HG03175 (cell line): Measurements from ENCODE around the gene PSG11.
"Not testable (repeated sequence)": the region's sequence is repeated elsewhere in the genome, so short reads cannot be mapped to it uniquely, and the experiment has no call there.

ENCODE experiments used
- ATAC-seq: cut with Tn5 transposase; IDR thresholded peaks from one replicate; pipeline ENCODE4 v1.9.1; 2021; ENCODE audit warnings: mild to moderate bottlenecking, moderate library complexity; ENCODE audit not compliant: unreplicated experiment

Gene PSG11

DNA sequence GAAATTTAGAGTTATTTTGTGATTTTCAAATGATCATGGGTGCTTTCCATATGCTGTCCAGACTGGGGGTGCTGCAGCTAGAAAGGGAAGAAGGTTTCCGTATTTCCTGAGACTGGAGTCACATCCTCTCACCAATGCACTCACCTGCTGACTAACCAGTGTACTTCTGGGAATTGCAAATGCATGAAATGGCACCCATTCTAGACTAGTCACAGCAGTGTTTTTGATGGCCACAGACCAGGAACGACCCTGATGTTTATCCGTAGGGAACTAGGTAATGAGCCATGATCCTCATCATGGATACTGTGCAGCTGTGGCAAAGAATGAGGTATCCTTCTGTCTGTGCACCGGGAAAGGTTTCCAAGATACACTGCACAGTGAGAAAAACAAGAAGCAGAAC, 37.1 kb downstream of the PSG11 start:
- not testable (repeated sequence) for ATAC-seq

DNA sequence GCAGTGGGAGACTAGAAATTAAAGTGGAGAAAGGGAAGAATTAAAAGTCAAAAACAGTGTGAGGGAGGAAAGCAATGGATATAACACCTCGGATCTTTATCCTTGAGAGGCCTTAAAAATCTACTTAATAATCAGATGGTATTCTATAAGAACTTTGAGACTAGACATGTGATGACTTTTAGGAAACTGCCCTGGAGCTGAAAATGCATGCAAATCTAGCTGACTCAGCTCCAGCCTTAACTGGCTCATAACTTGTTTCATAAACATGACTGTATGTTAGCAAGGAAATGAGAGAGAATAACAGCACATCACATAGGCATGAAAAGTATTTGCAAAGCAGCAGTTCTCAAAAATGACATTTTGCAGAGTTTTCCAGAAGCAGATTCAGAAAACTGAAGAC, 38.1 kb downstream of the PSG11 start:
- not testable (repeated sequence) for ATAC-seq

DNA sequence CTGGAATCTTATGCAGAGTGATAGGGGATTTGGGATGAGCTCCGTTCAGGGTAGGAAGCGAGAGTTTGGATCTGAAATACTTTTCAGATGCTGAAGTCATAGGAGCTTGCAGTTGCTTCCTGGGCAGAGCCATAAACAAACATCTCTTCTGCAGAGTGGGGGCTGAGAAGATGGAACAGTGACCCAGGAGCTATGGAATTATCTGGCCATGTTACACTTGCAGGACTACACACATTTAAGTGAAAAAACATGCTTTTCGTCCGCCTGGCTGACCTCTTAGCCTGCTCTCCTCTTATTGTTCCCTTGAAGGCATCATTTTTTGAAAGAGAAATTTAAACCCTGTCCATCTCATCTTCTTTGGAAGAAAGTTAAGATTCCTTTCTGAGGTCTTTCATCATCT, 40.7 kb downstream of the PSG11 start:
- ATAC-seq, result no peak

DNA sequence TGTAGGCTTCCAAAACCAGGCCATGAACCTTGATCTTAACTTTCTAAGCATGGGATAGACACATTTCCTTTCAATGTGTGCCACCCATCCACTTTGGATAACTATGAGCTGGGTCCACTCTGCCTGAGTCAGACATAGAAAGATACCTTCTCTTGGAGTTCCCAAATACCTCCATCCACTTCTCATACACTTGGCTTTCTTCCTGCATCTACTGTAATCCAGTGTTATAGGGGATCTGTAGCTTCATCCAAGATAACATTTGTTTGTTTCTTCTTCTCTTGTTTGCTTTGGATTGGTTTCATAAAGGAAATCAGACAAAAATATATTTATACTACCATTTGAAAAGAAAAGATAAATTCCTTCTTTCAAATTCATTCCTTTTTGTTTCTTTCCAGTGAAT, 44.2 kb downstream of the PSG11 start:
- ATAC-seq, result not testable (repeated sequence)

DNA sequence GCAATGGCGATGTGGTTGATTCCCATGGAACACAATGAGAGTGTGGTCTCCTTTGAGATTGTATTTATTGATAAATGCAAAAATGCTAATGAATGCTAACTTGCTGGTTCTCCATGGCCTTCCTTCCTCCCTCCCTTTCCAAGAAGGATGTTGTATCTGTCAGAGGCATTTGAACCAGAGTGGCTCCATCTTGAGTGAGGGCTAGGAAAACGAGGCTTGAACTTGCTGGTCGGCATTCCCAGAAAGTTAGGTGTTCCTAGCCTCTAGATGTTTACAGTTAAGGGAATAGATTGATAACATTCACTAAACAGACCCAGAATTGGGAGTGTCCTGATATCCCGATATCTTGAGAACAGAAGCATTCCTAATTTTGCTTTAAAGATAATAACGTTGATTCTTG, 54.8 kb downstream of the PSG11 start:
- not testable (repeated sequence) for ATAC-seq

DNA sequence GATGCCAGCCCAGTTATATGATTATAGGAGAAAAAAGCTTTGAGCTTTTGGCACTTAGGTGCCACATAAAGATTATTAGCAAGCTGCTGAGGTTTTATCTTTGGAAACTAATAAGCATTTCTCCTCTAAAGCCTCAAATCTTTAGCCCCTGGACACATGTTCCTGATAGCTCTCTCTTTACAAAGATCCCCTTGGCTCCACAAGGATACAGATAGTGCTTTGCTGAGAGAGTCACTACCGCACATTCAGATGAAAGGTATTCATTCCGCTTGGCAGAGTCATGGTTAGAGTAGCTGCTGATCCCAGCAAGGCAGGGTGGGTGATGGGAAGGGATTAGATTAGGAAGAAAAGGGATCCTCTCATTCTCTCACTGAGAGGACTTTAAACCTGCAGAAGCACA, 61.1 kb downstream of the PSG11 start:
- ATAC-seq, result no peak

DNA sequence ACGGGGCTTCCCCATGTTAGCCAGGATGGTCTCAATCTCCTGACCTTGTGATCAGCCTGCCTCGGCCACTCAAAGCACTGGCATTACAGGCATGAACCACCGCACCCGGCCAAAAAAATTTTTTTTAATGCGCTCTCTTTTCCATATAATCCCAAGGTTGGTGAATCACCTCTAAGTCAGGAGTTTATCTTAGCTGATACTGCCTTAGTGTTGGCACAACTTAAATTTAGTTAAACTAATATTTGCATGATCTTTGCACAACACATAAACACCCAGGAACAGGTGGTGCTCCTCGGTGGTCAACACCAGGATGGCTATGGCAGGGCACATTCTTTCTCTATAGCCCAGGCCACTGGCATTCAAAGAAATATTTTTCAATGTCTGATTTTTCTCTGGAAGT, 65.2 kb downstream of the PSG11 start:
- no peak for ATAC-seq
